ENCODE measurements around the gene ITGB5. TPM values are rescaled to one million over a fixed set of nuclear protein-coding genes. Genes with fewer than 3 reads are reported as not detected.

Gene ITGB5
- total RNA-seq, 1 experiment from 2014 or later = 146 TPM

GRCh38 chr3:124877674-124878073, 9.5 kb downstream of the ITGB5 start:
- H3K4me3 Mint-ChIP-seq = no peak overlapping the region
- no peak overlapping the region for H2BK12ac ChIP-seq (ENCODE audit: insufficient read length, low read depth, low read length)
- no peak overlapping the region for H3K9ac ChIP-seq (ENCODE audit: extremely low read depth, insufficient read length, low read length)
- H3K18ac ChIP-seq (ENCODE audit: insufficient read length, low read depth, low read length) = no peak overlapping the region
- TF ChIP-seq CTCF (conservative IDR thresholded peaks at IDR 0.05) = no peak
- WGBS (ENCODE audit: extremely low coverage, insufficient read length, low lambda C conversion rate) = no CpG with 5 or more reads among the region's 3 CpGs
- H2AFZ ChIP-seq (ENCODE audit: low read length) = no peak overlapping the region
- H4K91ac ChIP-seq (ENCODE audit: insufficient read length, low read depth, low read length) = no peak overlapping the region
- no peak overlapping the region for H3K23ac ChIP-seq (ENCODE audit: insufficient read length, low read depth, low read length)
- H3K9me3 Mint-ChIP-seq = no peaks in the 10 kb centered on the region; a peak in 1 of 5 replicates
- H3K4me1 Mint-ChIP-seq = peaks cover 62 to 63% of the 10 kb centered on the region in 2 experiments
- no peaks in the 10 kb centered on the region for H3K27me3 ChIP-seq (ENCODE audit: insufficient read depth, low read length)
- peaks cover 5% of the 10 kb centered on the region for H3K79me1 ChIP-seq (ENCODE audit: insufficient read depth, low read depth, low read length, poor library complexity, severe bottlenecking)
- H2BK20ac ChIP-seq (ENCODE audit: low read depth, low read length, poor library complexity, severe bottlenecking) = no peak overlapping the region
- H2BK5ac ChIP-seq (ENCODE audit: insufficient read length, low read length) = no peak overlapping the region
- H2BK120ac ChIP-seq (ENCODE audit: low read depth, low read length, poor library complexity, severe bottlenecking) = no peak overlapping the region
- H3K27ac ChIP-seq (ENCODE audit: insufficient read length, low read depth, low read length) = no peak overlapping the region
- H3K36me3 Mint-ChIP-seq (ENCODE audit: insufficient read depth in 1 of 3, low read depth in 3 of 3) = peaks cover 2 to 21% (median 5%) of the 10 kb centered on the region in 3 experiments
- no peak overlapping the region for H3T11ph ChIP-seq (ENCODE audit: low read length)
- H3K27me3 Mint-ChIP-seq (ENCODE audit: low read depth) = no peaks in the 10 kb centered on the region
- peaks cover 15% of the 10 kb centered on the region; the same call in 1 of the 2 replicates for H3K4me1 ChIP-seq (ENCODE audit: insufficient read depth, low read length)
- H2BK15ac ChIP-seq (ENCODE audit: low read depth, low read length) = no peak overlapping the region
- peaks cover 49% of the 10 kb centered on the region; the same call in 1 of the 2 replicates for H3K79me2 ChIP-seq (ENCODE audit: insufficient read depth, low read length)
- peak overlapping the region in 1 of 3 experiments; percentile 63; a peak in 1 of 7 replicates for H3K27ac Mint-ChIP-seq
- DNase-seq = no peak
- no peak overlapping the region for H3K14ac ChIP-seq (ENCODE audit: insufficient read depth, low read length)
- H4K8ac ChIP-seq (replicated peaks; ENCODE audit: insufficient read length, low read depth, low read length) = no peak overlapping the region
- no peaks in the 10 kb centered on the region for H4K20me1 ChIP-seq (ENCODE audit: control insufficient read depth, insufficient read depth, insufficient read length)
- no peaks in the 10 kb centered on the region for H3K23me2 ChIP-seq (ENCODE audit: insufficient read length, low read depth, low read length, poor library complexity, severe bottlenecking)
- H3K56ac ChIP-seq (ENCODE audit: insufficient read length, low read depth, low read length) = no peak overlapping the region
- no peaks in the 10 kb centered on the region for H3K9me3 ChIP-seq (ENCODE audit: control insufficient read depth, low read depth, low read length)
- no peak overlapping the region for H4K5ac ChIP-seq (ENCODE audit: insufficient read length, low read depth, low read length)
- no peak overlapping the region for H2AK5ac ChIP-seq (ENCODE audit: insufficient read length, low read length)
- no peak overlapping the region for H3K4ac ChIP-seq (ENCODE audit: low read depth, low read length)
- H3K4me2 ChIP-seq (ENCODE audit: insufficient read depth, insufficient read length, low read length) = no peak overlapping the region
